Caco-2 (cell line): ENCODE measurements around the gene FCHSD2. TPM values are rescaled to one million over a fixed set of nuclear protein-coding genes. Genes with fewer than 3 reads are reported as not detected.

Source experiments
- BruUV-seq: library from RNA; stranded (reverse); fragments of 400-500 nt; replicated peaks from 2 replicates; lab custom pipeline; 2021; lab: Mats Ljungman, UMichigan
- CTCF ChIA-PET: fragments of 300-600 bp; sonication (Branson Sonifier 250); formaldehyde crosslinking; loops from one replicate; lab custom pipeline; 2022; ENCODE audit warnings: antibody characterized with exemption; lab: Charles Lee
- POLR2A ChIA-PET: fragments of 300-600 bp; sonication (Branson Sonifier 250); formaldehyde crosslinking; loops from one replicate; lab custom pipeline; 2022; ENCODE audit warnings: antibody characterized with exemption; lab: Charles Lee
- DNase-seq, 2 experiments: peaks; one replicate each; pipeline versions ENCODE4 v3.0.0 to v3.0.0-alpha.2; 2020 to 2022
- H3K27me3 ChIP-seq: replicated peaks from 2 replicates; pipeline ENCODE4 v1.6.0; 2011; ENCODE audit warnings: low read length; ENCODE audit not compliant: control insufficient read depth, insufficient read depth
- H3K36me3 ChIP-seq: 2 replicates; pipeline ENCODE4 v1.5.1; 2011; ENCODE audit warnings: low read length; ENCODE audit not compliant: control insufficient read depth, insufficient read depth
- H3K4me1 ChIP-seq: fragments of 250-450 bp; sonication (Bioruptor Pico); 2 replicates; pipeline ENCODE4 v1.5.1; 2020; ENCODE audit warnings: mild to moderate bottlenecking
- H3K4me3 ChIP-seq: 2 replicates; pipeline ENCODE4 v1.5.1; 2011; ENCODE audit warnings: low read depth, mild to moderate bottlenecking, control low read depth, low read length
- H3K9me3 ChIP-seq: fragments of 250-450 bp; sonication (Bioruptor Pico); 2 replicates; pipeline ENCODE4 v1.5.1; 2020; ENCODE audit warnings: mild to moderate bottlenecking, moderate library complexity
- H3K27ac Mint-ChIP-seq: one replicate; pipeline ENCODE4 v1.8.0; 2022; ENCODE audit warnings: mixed read lengths; ENCODE audit not compliant: unreplicated experiment
- H3K27me3 Mint-ChIP-seq: one replicate; pipeline ENCODE4 v1.8.0; 2022; ENCODE audit warnings: mixed read lengths; ENCODE audit not compliant: insufficient read depth, unreplicated experiment
- H3K36me3 Mint-ChIP-seq: one replicate; pipeline ENCODE4 v1.8.0; 2022; ENCODE audit warnings: mild to moderate bottlenecking, mixed read lengths; ENCODE audit not compliant: insufficient read depth, unreplicated experiment
- H3K4me1 Mint-ChIP-seq: one replicate; pipeline ENCODE4 v1.8.0; 2022; ENCODE audit warnings: low read depth, mixed read lengths; ENCODE audit not compliant: unreplicated experiment
- H3K4me3 Mint-ChIP-seq: one replicate; pipeline ENCODE4 v1.8.0; 2022; ENCODE audit warnings: mild to moderate bottlenecking, moderate library complexity, mixed read lengths; ENCODE audit not compliant: unreplicated experiment
- H3K9me3 Mint-ChIP-seq: one replicate; pipeline ENCODE4 v1.8.0; 2022; ENCODE audit warnings: mixed read lengths; ENCODE audit not compliant: unreplicated experiment
- CTCF ChIP-seq, 2 experiments: fragments of 200-600 bp in 1 of 2; IDR thresholded peaks; 1 replicate in 1 of 2; 2 replicates in 1 of 2; pipeline versions ENCODE4 v1.5.1 to v1.8.0; 2011 to 2022; ENCODE audit warnings: antibody characterized with exemption in 1 of 2, control low read depth in 1 of 2, inconsistent platforms in 1 of 2, low read depth in 1 of 2, low read length in 1 of 2, mild to moderate bottlenecking in 1 of 2, moderate library complexity in 1 of 2; ENCODE audit not compliant: insufficient read depth in 1 of 2, severe bottlenecking in 1 of 2, unreplicated experiment in 1 of 2
- intact Hi-C: fragments of 100-400 bp; cut with micrococcal nuclease; formaldehyde crosslinking; loops from one replicate; pipeline ENCODE4 v1.10.0; 2022; ENCODE audit not compliant: unreplicated experiment
- total RNA-seq: library from RNA; stranded (reverse); gene quantifications from 2 replicates; pipeline ENCODE4 v1.2.3, GENCODE V29; 2022

FCHSD2 gene
- total RNA-seq, 1 experiment from 2014 or later = 32.7 TPM

GRCh38 chr11:72826942-72827480 lies 315.1 kb downstream of the FCHSD2 start:
- Histone ChIP-seq H3K27me3 (no peaks in the 10 kb centered on the region), H3K36me3 (no peaks in the 10 kb centered on the region), H3K4me3 (no peak overlapping the region), H3K4me1 (peaks cover 5% of the 10 kb centered on the region; the same call in 1 of the 2 replicates), H3K9me3 (no peaks in the 10 kb centered on the region)
- H3K27ac Mint-ChIP-seq = no peak overlapping the region
- no peaks in the 10 kb centered on the region for H3K9me3 Mint-ChIP-seq
- BruUV-seq = no TSS peak
- DNase-seq = no peak
- ChIA-PET POLR2A (no interaction called here), CTCF (interaction anchor here (1.5 to 7.2 kb wide), 2 partner anchors 102 to 351 kb away, joined by 4 to 65 read pairs; no protein-coding TSS in a partner anchor)
- intact Hi-C loops = no loop called here
- H3K36me3 Mint-ChIP-seq = peaks cover 37% of the 10 kb centered on the region
- TF ChIP-seq CTCF (IDR thresholded peaks at IDR 0.05; ENCODE audit: insufficient read depth in 1 of 2, low read depth in 1 of 2, low read length in 1 of 2, severe bottlenecking in 1 of 2, unreplicated experiment in 1 of 2) = no peak
- H3K27me3 Mint-ChIP-seq = no peaks in the 10 kb centered on the region
- peaks cover 8% of the 10 kb centered on the region for H3K4me1 Mint-ChIP-seq
- no peak overlapping the region for H3K4me3 Mint-ChIP-seq

GRCh38 chr11:72826191-72826941 lies 315.8 kb downstream of the FCHSD2 start:
- H3K27me3 ChIP-seq = no peaks in the 10 kb centered on the region
- H3K9me3 Mint-ChIP-seq = no peaks in the 10 kb centered on the region
- intact Hi-C loops = no loop called here
- ChIA-PET POLR2A (no interaction called here), CTCF (interaction anchor here (0.5 to 7.2 kb wide), 3 partner anchors 21 to 351 kb away, joined by 4 to 65 read pairs (median 5); no protein-coding TSS in a partner anchor)
- H3K36me3 ChIP-seq = no peaks in the 10 kb centered on the region
- no peak overlapping the region for H3K27ac Mint-ChIP-seq
- peaks cover 5% of the 10 kb centered on the region; the same call in 1 of the 2 replicates for H3K4me1 ChIP-seq
- H3K9me3 ChIP-seq = no peaks in the 10 kb centered on the region
- H3K4me1 Mint-ChIP-seq = peaks cover 8% of the 10 kb centered on the region
- DNase-seq = peak in 1 of 2 experiments; percentile 30
- peaks cover 37% of the 10 kb centered on the region for H3K36me3 Mint-ChIP-seq
- H3K4me3 ChIP-seq = no peak overlapping the region
- H3K4me3 Mint-ChIP-seq = no peak overlapping the region
- BruUV-seq = no TSS peak
- TF ChIP-seq CTCF (IDR thresholded peaks at IDR 0.05; ENCODE audit: insufficient read depth in 1 of 2, low read depth in 1 of 2, low read length in 1 of 2, severe bottlenecking in 1 of 2, unreplicated experiment in 1 of 2) = no peak
- H3K27me3 Mint-ChIP-seq = no peaks in the 10 kb centered on the region

- Mint-ChIP-seq H3K27me3 (no peaks in the 10 kb centered on the region), H3K27ac (no peak overlapping the region), H3K36me3 (peaks cover 40% of the 10 kb centered on the region), H3K4me3 (no peak overlapping the region), H3K9me3 (no peaks in the 10 kb centered on the region), H3K4me1 (peaks cover 8% of the 10 kb centered on the region)
- peaks cover 5% of the 10 kb centered on the region; the same call in 1 of the 2 replicates for H3K4me1 ChIP-seq
- no peak for TF ChIP-seq CTCF (IDR thresholded peaks at IDR 0.05; ENCODE audit: insufficient read depth in 1 of 2, low read depth in 1 of 2, low read length in 1 of 2, severe bottlenecking in 1 of 2, unreplicated experiment in 1 of 2)
- H3K27me3 ChIP-seq = no peaks in the 10 kb centered on the region
- no peak for DNase-seq
- no peak overlapping the region for H3K4me3 ChIP-seq
- CTCF ChIA-PET = interaction anchor here (0.5 to 7.2 kb wide), 3 partner anchors 100 to 352 kb away, joined by 3 to 65 read pairs (median 4); partner anchors contain the start of gene FCHSD2
- no TSS peak for BruUV-seq
- H3K36me3 ChIP-seq = no peaks in the 10 kb centered on the region
- POLR2A ChIA-PET = no interaction called here
- H3K9me3 ChIP-seq = no peaks in the 10 kb centered on the region
- intact Hi-C loops = no loop called here
These were observed 316.5 kb downstream of the FCHSD2 start for GRCh38 chr11:72825661-72826060.
